Measurements from ENCODE around the gene COL1A1. TPM values are rescaled to one million over a fixed set of nuclear protein-coding genes. Genes with fewer than 3 reads are reported as not detected.

The COL1A1 gene
- total and polyA plus RNA-seq, 4 donors = 8.3 to 72.5 (median 35.8) TPM

DNA sequence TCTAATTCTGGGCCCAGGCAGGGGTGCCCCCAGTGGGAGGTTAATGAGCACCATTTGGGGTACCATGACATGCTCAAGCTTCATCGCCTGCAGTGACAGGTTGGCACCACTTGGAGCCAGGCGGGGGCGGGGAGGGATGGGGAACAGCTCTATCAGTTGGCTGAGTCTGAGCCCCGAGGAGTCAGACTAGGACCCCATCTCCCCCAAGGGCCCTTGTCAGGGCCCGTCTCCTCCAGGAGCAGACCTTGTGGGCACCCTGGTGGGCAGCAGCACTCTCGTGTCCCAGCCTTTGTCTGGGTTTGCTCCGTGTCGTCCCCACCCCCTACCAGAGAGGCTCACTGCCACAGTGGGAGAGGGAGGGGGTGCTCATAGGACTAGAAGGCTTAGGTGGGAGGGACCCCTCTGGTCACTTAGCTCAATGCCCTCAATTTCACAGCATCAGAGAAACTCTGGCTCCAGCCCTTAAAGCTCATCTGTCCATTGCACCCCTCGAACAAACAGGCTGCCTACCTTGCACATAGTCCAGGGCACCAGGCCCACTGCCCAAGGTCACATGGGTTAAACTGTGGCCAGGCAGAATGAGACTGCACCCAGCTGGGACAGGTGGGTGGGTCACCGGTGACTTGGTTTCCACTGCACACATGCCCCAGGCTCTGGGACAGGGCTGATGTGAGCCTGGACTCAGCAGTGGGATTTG, 55.1 kb downstream of the COL1A1 start:
- Histone ChIP-seq H3K4me3 (ENCODE audit: low read depth in 1 of 3, low read length in 3 of 3) (peak overlapping the region in 2 of 3 donors; percentile 13 to 73), H3K27ac (ENCODE audit: low read depth in 1 of 2, low read length in 2 of 2) (peak overlapping the region; percentile 74 to 80), H3K9ac (ENCODE audit: low read depth in 1 of 2, low read length in 2 of 2) (no peak overlapping the region), H3K9me3 (ENCODE audit: control insufficient read depth in 4 of 4, low read length in 3 of 4) (no peaks in the 10 kb centered on the region), H3K4me1 (ENCODE audit: control insufficient read depth in 4 of 4, insufficient read depth in 4 of 4, low read length in 3 of 4) (peaks cover 27 to 62% (median 57%) of the 10 kb centered on the region in 4 donors), H3K36me3 (ENCODE audit: control insufficient read depth in 4 of 4, insufficient read depth in 3 of 4, low read depth in 1 of 4, low read length in 3 of 4) (peaks cover 0 to 11% (median 2%) of the 10 kb centered on the region in 4 donors), H3K27me3 (ENCODE audit: control insufficient read depth in 4 of 4, insufficient read depth in 4 of 4, low read length in 3 of 4) (no peaks in the 10 kb centered on the region)
- no peak for DNase-seq (ENCODE audit: low spot score)
- WGBS = 77% methylated on average over 10 of the region's 10 CpGs
- TF ChIP-seq, protein P1, sequence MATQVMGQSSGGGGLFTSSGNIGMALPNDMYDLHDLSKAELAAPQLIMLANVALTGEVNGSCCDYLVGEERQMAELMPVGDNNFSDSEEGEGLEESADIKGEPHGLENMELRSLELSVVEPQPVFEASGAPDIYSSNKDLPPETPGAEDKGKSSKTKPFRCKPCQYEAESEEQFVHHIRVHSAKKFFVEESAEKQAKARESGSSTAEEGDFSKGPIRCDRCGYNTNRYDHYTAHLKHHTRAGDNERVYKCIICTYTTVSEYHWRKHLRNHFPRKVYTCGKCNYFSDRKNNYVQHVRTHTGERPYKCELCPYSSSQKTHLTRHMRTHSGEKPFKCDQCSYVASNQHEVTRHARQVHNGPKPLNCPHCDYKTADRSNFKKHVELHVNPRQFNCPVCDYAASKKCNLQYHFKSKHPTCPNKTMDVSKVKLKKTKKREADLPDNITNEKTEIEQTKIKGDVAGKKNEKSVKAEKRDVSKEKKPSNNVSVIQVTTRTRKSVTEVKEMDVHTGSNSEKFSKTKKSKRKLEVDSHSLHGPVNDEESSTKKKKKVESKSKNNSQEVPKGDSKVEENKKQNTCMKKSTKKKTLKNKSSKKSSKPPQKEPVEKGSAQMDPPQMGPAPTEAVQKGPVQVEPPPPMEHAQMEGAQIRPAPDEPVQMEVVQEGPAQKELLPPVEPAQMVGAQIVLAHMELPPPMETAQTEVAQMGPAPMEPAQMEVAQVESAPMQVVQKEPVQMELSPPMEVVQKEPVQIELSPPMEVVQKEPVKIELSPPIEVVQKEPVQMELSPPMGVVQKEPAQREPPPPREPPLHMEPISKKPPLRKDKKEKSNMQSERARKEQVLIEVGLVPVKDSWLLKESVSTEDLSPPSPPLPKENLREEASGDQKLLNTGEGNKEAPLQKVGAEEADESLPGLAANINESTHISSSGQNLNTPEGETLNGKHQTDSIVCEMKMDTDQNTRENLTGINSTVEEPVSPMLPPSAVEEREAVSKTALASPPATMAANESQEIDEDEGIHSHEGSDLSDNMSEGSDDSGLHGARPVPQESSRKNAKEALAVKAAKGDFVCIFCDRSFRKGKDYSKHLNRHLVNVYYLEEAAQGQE (IDR thresholded peaks at IDR 0.05) = no peak
- TF ChIP-seq GABPA (IDR thresholded peaks at IDR 0.05 in 1 of 2, conservative IDR thresholded peaks at IDR 0.05 in 1 of 2) (no peak), HNF4A (conservative IDR thresholded peaks at IDR 0.05) (peak; percentile 47 to 60), JUND (IDR thresholded peaks at IDR 0.05) (no peak), FOXA1 (IDR thresholded peaks at IDR 0.05) (no peak), RXRA (IDR thresholded peaks at IDR 0.05) (peak in 1 of 2 donors; percentile 27)

DNA sequence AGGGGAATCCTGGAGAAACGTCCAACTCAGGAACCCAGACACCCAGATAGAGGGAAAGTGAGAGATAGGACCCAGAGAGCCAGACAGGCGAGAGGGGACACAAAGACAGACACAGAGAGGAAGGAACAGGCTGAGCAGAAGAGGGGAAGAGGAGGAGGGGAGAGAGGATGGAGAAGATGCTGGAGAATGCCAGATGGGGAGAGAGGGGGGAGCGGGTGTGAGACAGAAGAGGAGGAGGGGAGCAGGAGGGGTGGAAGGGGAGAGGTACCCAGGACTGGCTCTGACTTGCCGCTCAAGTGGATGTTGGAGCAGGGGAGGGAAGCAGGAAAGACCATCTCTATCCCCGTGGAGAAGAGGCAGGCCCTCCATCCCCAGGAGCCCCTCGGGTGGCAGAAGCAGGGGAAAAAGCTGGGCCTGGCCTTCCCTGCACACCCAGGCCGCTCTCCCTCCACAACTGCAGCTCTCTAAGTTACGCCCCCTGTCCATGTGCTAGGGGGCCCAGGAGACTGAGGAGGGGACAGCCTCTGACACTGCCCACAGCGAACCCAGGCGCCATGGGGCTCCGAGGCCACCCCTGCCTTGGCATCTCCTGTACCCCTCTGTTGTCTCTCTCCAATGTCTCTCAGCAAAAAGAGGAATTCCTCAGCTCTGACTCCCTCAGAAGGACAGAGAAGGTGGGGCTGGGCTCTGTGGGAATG, 55.8 kb downstream of the COL1A1 start:
- no peak overlapping the region for H3K27ac ChIP-seq (ENCODE audit: low read depth in 1 of 2, low read length in 2 of 2)
- WGBS = 81% methylated on average over 11 of the region's 11 CpGs
- no peak overlapping the region for H3K4me3 ChIP-seq (ENCODE audit: low read depth in 1 of 3, low read length in 3 of 3)
- TF ChIP-seq YY1 (IDR thresholded peaks at IDR 0.05) (no peak), GABPA (IDR thresholded peaks at IDR 0.05 in 1 of 2, conservative IDR thresholded peaks at IDR 0.05 in 1 of 2) (no peak), RXRA (IDR thresholded peaks at IDR 0.05) (no peak), NR2F2 (IDR thresholded peaks at IDR 0.05) (no peak)
- TF ChIP-seq, protein P2, sequence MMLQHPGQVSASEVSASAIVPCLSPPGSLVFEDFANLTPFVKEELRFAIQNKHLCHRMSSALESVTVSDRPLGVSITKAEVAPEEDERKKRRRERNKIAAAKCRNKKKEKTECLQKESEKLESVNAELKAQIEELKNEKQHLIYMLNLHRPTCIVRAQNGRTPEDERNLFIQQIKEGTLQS (IDR thresholded peaks at IDR 0.05) = no peak
- TF ChIP-seq, protein P3, sequence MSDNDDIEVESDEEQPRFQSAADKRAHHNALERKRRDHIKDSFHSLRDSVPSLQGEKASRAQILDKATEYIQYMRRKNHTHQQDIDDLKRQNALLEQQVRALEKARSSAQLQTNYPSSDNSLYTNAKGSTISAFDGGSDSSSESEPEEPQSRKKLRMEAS (IDR thresholded peaks at IDR 0.05) = no peak
- no peak for DNase-seq (ENCODE audit: low spot score)
- H3K27me3 ChIP-seq (ENCODE audit: control insufficient read depth in 4 of 4, insufficient read depth in 4 of 4, low read length in 3 of 4) = no peaks in the 10 kb centered on the region
- no peak overlapping the region for H3K9ac ChIP-seq (ENCODE audit: low read depth in 1 of 2, low read length in 2 of 2)
- peaks cover 0 to 11% (median 3%) of the 10 kb centered on the region in 4 donors for H3K36me3 ChIP-seq (ENCODE audit: control insufficient read depth in 4 of 4, insufficient read depth in 3 of 4, low read depth in 1 of 4, low read length in 3 of 4)
- H3K4me1 ChIP-seq (ENCODE audit: control insufficient read depth in 4 of 4, insufficient read depth in 4 of 4, low read length in 3 of 4) = peaks cover 26 to 58% (median 53%) of the 10 kb centered on the region in 4 donors
- no peaks in the 10 kb centered on the region for H3K9me3 ChIP-seq (ENCODE audit: control insufficient read depth in 4 of 4, low read length in 3 of 4)

DNA sequence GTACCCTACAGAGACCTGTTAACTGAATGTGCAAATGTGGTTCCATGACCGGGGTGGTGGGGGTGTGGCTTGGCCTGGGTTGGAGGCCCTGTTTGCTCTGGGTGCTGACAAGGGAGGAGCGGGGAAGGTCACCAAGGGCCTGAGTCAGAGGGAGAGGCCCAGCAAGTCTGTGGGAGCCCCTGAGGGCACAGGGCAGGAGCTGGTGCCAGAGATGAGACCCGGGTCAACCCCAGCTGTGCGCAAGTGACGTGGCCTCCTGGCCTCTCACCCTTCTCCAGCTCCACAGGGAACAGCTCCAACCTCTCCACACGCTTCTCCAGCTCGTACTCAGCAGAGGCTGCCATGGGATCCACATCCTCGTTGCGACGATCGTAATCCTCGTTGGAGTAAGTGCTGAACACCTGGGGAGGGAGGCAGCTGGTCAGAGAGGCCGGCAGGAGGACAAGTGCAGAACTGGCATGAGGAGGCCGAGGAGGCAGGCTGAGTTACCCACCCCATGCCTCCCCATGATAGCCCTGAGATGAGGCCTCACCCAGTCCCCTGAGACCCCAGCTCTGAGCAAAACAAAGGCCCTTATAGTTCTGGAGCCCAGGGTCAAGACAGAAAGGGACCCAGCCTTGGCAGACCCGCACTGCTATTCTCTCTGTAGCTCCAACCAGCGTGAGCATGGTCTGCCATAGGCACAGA, 56.4 kb downstream of the COL1A1 start:
- TF ChIP-seq TAF1 (conservative IDR thresholded peaks at IDR 0.05) = no peak
- TF ChIP-seq NR2F2 (IDR thresholded peaks at IDR 0.05) = peak; percentile 87
- TF ChIP-seq RXRA (IDR thresholded peaks at IDR 0.05) = peak; percentile 82 to 95
- TF ChIP-seq GABPA (IDR thresholded peaks at IDR 0.05 in 1 of 2, conservative IDR thresholded peaks at IDR 0.05 in 1 of 2) = no peak
- TF ChIP-seq, protein P4, sequence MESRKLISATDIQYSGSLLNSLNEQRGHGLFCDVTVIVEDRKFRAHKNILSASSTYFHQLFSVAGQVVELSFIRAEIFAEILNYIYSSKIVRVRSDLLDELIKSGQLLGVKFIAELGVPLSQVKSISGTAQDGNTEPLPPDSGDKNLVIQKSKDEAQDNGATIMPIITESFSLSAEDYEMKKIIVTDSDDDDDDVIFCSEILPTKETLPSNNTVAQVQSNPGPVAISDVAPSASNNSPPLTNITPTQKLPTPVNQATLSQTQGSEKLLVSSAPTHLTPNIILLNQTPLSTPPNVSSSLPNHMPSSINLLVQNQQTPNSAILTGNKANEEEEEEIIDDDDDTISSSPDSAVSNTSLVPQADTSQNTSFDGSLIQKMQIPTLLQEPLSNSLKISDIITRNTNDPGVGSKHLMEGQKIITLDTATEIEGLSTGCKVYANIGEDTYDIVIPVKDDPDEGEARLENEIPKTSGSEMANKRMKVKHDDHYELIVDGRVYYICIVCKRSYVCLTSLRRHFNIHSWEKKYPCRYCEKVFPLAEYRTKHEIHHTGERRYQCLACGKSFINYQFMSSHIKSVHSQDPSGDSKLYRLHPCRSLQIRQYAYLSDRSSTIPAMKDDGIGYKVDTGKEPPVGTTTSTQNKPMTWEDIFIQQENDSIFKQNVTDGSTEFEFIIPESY (IDR thresholded peaks at IDR 0.05) = no peak
- no peak for TF ChIP-seq YY1 (IDR thresholded peaks at IDR 0.05)
- no peak for TF ChIP-seq FOXA1 (IDR thresholded peaks at IDR 0.05)
- TF ChIP-seq JUND (IDR thresholded peaks at IDR 0.05) = peak in 1 of 2 donors; percentile 61
- no peak for TF ChIP-seq FOXA2 (IDR thresholded peaks at IDR 0.05)
- TF ChIP-seq, protein P2 (IDR thresholded peaks at IDR 0.05) = no peak
- peak; percentile 65 to 75 for TF ChIP-seq HNF4A (conservative IDR thresholded peaks at IDR 0.05)
- TF ChIP-seq, protein P3 (IDR thresholded peaks at IDR 0.05) = no peak
- no peak for TF ChIP-seq EGR1 (IDR thresholded peaks at IDR 0.05; ENCODE audit: low read depth in 2 of 2)
- peak in 1 of 2 donors; percentile 21 for TF ChIP-seq RAD21 (IDR thresholded peaks at IDR 0.05)
- TF ChIP-seq SP1 (IDR thresholded peaks at IDR 0.05) = peak; percentile 80
- no peak for TF ChIP-seq HNF4G (IDR thresholded peaks at IDR 0.05)
- WGBS = 63% methylated on average over 16 of the region's 16 CpGs
- Histone ChIP-seq H3K36me3 (ENCODE audit: control insufficient read depth in 4 of 4, insufficient read depth in 3 of 4, low read depth in 1 of 4, low read length in 3 of 4) (peaks cover 0 to 11% (median 5%) of the 10 kb centered on the region in 4 donors), H3K27me3 (ENCODE audit: control insufficient read depth in 4 of 4, insufficient read depth in 4 of 4, low read length in 3 of 4) (no peaks in the 10 kb centered on the region), H3K4me1 (ENCODE audit: control insufficient read depth in 4 of 4, insufficient read depth in 4 of 4, low read length in 3 of 4) (peaks cover 26 to 62% (median 54%) of the 10 kb centered on the region in 4 donors), H3K27ac (ENCODE audit: low read depth in 1 of 2, low read length in 2 of 2) (peak overlapping the region in 1 of 2 donors; percentile 0), H3K4me3 (ENCODE audit: low read depth in 1 of 3, low read length in 3 of 3) (no peak overlapping the region), H3K9ac (ENCODE audit: low read depth in 1 of 2, low read length in 2 of 2) (no peak overlapping the region), H3K9me3 (ENCODE audit: control insufficient read depth in 4 of 4, low read length in 3 of 4) (no peaks in the 10 kb centered on the region)
- DNase-seq (ENCODE audit: low spot score) = no peak

Measured in liver (tissue), 9 donors.